Lower lobe of right lung (tissue), 2 donors: Measurements from ENCODE around the gene RAB19. TPM values are rescaled to one million over a fixed set of nuclear protein-coding genes. Genes with fewer than 3 reads are reported as not detected.
"Not testable (repeated sequence)": the region's sequence is repeated elsewhere in the genome, so short reads cannot be mapped to it uniquely, and the experiment has no call there.

ENCODE experiments used
- ATAC-seq, 2 donors: fragments of 200-7000 bp; cut with Tn5 transposase; one replicate each; pipeline ENCODE4 v1.9.1; 2020 to 2022; ENCODE audit warnings: mild to moderate bottlenecking in 2 of 2, moderate library complexity in 2 of 2
- DNase-seq: peaks from one replicate; pipeline ENCODE4 v3.0.0-alpha.2; 2020
- H3K27ac ChIP-seq: fragments of 200-600 bp; one replicate; pipeline ENCODE4 v1.8.0; 2022
- H3K27me3 ChIP-seq: fragments of 200-600 bp; one replicate; pipeline ENCODE4 v1.8.0; 2022; ENCODE audit warnings: low read depth
- H3K36me3 ChIP-seq: fragments of 200-600 bp; one replicate; pipeline ENCODE4 v1.8.0; 2022; ENCODE audit warnings: mild to moderate bottlenecking
- H3K4me1 ChIP-seq: fragments of 200-600 bp; one replicate; pipeline ENCODE4 v1.8.0; 2022
- H3K4me3 ChIP-seq: fragments of 200-600 bp; one replicate; pipeline ENCODE4 v1.8.0; 2022; ENCODE audit warnings: mild to moderate bottlenecking
- H3K9me3 ChIP-seq: fragments of 200-600 bp; one replicate; pipeline ENCODE4 v1.8.0; 2022
- CTCF ChIP-seq: fragments of 200-600 bp; IDR thresholded peaks from one replicate; pipeline ENCODE4 v1.8.0; 2022; ENCODE audit warnings: antibody characterized with exemption, mild to moderate bottlenecking
- intact Hi-C: fragments of 100-400 bp; cut with DNase I; formaldehyde crosslinking; loops from one replicate; pipeline ENCODE4 v1.11.0; 2022
- total RNA-seq: library from RNA; stranded (reverse); fragmentation: NEBNext Ultra II Directional; extraction: Animal tissue kit (Norgen Biotek cat#: 25700); gene quantifications from one replicate; pipeline ENCODE4 v1.2.1, GENCODE V29; 2021
- donor health status: DM: no; HTN: yes; CAD: no; lungs with severe emphysema.

Gene RAB19
- total RNA-seq, 1 donor from 2014 or later: 1.7 TPM

GRCh38 chr7:140404565-140405065 lies 757 bp downstream of the RAB19 start:
- Histone ChIP-seq H3K27ac (peak overlapping the region; percentile 58), H3K9me3 (no peaks in the 10 kb centered on the region), H3K4me3 (peak overlapping the region; percentile 58), H3K4me1 (peaks cover 14% of the 10 kb centered on the region), H3K27me3 (no peaks in the 10 kb centered on the region), H3K36me3 (no peaks in the 10 kb centered on the region)
- intact Hi-C loops: no loop called here
- ATAC-seq: no peak
- DNase-seq: no peak
- TF ChIP-seq CTCF: no peak

- no peak for TF ChIP-seq CTCF
- ATAC-seq: no peak
These were observed 11.5 kb downstream of the RAB19 start for GRCh38 chr7:140415361-140415760.

DNA sequence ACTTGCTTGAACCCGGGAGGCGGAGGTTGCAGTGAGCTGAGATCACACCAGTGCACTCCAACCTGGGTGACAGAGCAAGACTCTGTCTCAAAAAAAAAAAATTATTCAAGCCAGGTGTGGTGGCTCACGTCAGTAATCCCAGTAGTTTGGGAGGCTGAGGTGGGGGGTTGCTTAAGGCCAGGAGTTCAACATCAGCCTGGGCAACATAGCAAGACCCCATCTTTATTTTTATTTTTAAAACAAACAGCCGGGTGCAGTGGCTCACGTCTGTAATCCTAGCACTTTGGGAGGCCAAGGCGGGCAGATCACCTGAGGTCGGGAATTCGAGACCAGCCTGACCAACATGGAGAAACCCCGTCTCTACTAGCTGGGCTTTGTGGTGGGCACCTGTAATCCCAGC lies 12.0 kb downstream of the RAB19 start:
- ATAC-seq, intact Hi-C loops: not testable (repeated sequence)

More at GRCh38 chr7:140415361-140415760, 11.5 kb downstream of the RAB19 start:
- intact Hi-C loops: no loop called here
- Histone ChIP-seq H3K36me3 (no peaks in the 10 kb centered on the region), H3K27ac (no peak overlapping the region), H3K9me3 (no peaks in the 10 kb centered on the region), H3K27me3 (no peaks in the 10 kb centered on the region), H3K4me1 (no peaks in the 10 kb centered on the region), H3K4me3 (no peak overlapping the region)
- no peak for DNase-seq

GRCh38 chr7:140416560-140416959 lies 12.7 kb downstream of the RAB19 start:
- no peak for TF ChIP-seq CTCF
- H3K4me1 ChIP-seq: no peaks in the 10 kb centered on the region
- no peak for ATAC-seq
- no peak for DNase-seq
- H3K27ac ChIP-seq: no peak overlapping the region
- intact Hi-C loops: no loop called here
- H3K9me3 ChIP-seq: no peaks in the 10 kb centered on the region
- H3K4me3 ChIP-seq: no peak overlapping the region
- H3K36me3 ChIP-seq: no peaks in the 10 kb centered on the region
- H3K27me3 ChIP-seq: no peaks in the 10 kb centered on the region

More for the DNA sequence above, 12.0 kb downstream of the RAB19 start:
- not testable (repeated sequence) for DNase-seq, H3K36me3 ChIP-seq, H3K27me3 ChIP-seq, H3K4me3 ChIP-seq, H3K27ac ChIP-seq, H3K4me1 ChIP-seq, H3K9me3 ChIP-seq

DNA sequence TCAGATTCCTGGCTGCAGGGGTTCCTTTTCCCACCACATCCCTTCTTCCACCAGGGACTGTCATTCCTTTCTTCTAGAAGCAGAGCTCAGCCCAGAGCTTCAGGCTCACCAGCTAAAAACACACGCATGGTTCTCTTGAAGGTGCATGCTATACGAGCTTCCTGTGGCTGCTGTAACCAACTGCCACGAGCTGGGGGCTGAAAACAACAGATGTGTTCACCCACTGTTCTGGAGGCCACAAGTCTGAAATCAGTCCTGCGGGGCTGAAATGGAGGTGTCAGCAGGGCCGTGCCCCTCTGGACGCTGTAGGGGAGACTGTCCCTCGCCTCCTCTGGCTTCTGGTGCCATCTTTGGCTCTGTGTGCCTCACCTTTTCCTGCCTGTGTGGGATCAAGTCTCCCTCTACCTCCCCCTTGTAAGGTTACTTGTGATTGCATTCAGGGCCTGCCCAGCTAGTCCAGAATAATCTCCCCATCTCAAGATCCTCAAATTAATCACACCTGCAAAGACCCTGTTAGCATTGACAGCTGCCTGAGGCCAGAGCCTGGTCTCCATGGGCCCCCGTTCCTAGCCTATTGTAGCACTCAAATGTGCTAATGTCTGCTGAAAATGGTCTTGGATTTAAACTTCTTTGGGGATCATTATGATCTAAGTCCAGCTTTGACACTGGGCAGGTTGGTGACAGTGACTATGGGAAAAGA lies 13.7 kb downstream of the RAB19 start:
- H3K4me3 ChIP-seq: no peak overlapping the region

DNA sequence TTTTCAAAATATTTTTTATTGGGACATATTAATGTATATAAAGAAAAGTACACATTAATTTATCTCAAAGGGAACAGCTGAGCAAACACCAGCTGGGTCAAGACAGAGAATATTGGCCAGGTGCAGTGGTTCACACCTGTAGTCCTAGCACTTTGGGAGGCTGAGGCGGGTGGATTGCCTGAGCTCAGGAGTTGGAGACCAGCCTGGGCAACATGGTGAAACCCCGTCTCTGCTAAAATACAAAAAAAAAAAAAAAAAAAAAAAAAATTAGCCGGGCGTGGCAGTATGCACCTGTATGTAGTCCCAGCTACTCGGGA lies 14.3 kb downstream of the RAB19 start:
- ATAC-seq, H3K27ac ChIP-seq, H3K4me3 ChIP-seq, DNase-seq, intact Hi-C loops, H3K4me1 ChIP-seq, H3K9me3 ChIP-seq, H3K27me3 ChIP-seq, H3K36me3 ChIP-seq: not testable (repeated sequence)

More for the DNA sequence above, 13.7 kb downstream of the RAB19 start:
- H3K9me3 ChIP-seq: no peaks in the 10 kb centered on the region
- no peaks in the 10 kb centered on the region for H3K4me1 ChIP-seq
- ATAC-seq: no peak
- DNase-seq: no peak
- intact Hi-C loops: no loop called here
- H3K27ac ChIP-seq: no peak overlapping the region
- H3K36me3 ChIP-seq: no peaks in the 10 kb centered on the region
- no peaks in the 10 kb centered on the region for H3K27me3 ChIP-seq
- TF ChIP-seq CTCF: no peak
